GM12892 (cell line): ENCODE data around the gene NCOA1.
"Not testable (repeated sequence)": the region's sequence is repeated elsewhere in the genome, so short reads cannot be mapped to it uniquely, and the experiment has no call there.

Source experiments
- POLR2A ChIP-seq: IDR thresholded peaks from 2 replicates; pipeline ENCODE4 v1.6.1; 2011; ENCODE audit warnings: low read depth, low read length, control low read depth
- TAF1 ChIP-seq: IDR thresholded peaks from 2 replicates; pipeline ENCODE4 v1.6.1; 2011; ENCODE audit warnings: low read depth, mild to moderate bottlenecking, control low read depth, low read length, borderline replicate concordance

GRCh38 chr2:24800487-24800886 lies 309.4 kb downstream of the NCOA1 start:
- TF ChIP-seq TAF1, POLR2A: not testable (repeated sequence)
